PC-3 (cell line): ENCODE measurements around the gene CFAP206. TPM values are rescaled to one million over a fixed set of nuclear protein-coding genes. Genes with fewer than 3 reads are reported as not detected.

ENCODE experiments used
- ATAC-seq: fragments of 200-7000 bp; cut with Tn5 transposase; 2 replicates; pipeline ENCODE4 v1.9.1; 2020; ENCODE audit warnings: mild to moderate bottlenecking, moderate library complexity
- BruUV-seq: library from RNA; stranded (reverse); fragments of 400-500 nt; replicated peaks from 2 replicates; lab custom pipeline; 2021; lab: Mats Ljungman, UMichigan
- CTCF ChIA-PET: fragments of 300-600 bp; sonication (Branson Sonifier 250); formaldehyde crosslinking; loops from one replicate; lab custom pipeline; 2022; ENCODE audit warnings: antibody characterized with exemption; lab: Charles Lee
- POLR2A ChIA-PET: fragments of 300-600 bp; sonication (Branson Sonifier 250); formaldehyde crosslinking; loops from one replicate; lab custom pipeline; 2022; ENCODE audit warnings: antibody characterized with exemption; ENCODE audit not compliant: unreplicated experiment; lab: Charles Lee
- DNase-seq: peaks from one replicate; pipeline ENCODE4 v3.0.0-alpha.2; 2015
- H2AFZ ChIP-seq: fragments of 300-600 bp; sonication (generic); 2 replicates; pipeline ENCODE4 v1.6.0; 2016; ENCODE audit warnings: antibody characterized with exemption, low read length
- H3F3A ChIP-seq: fragments of 300-600 bp; sonication (generic); one replicate; pipeline ENCODE4 v1.6.0; 2017; ENCODE audit warnings: antibody characterized with exemption, low read length, control low read depth, mild to moderate bottlenecking; ENCODE audit not compliant: unreplicated experiment
- H3K27ac ChIP-seq: fragments of 300-600 bp; sonication (generic); 2 replicates; pipeline ENCODE4 v1.5.1; 2016; ENCODE audit warnings: mild to moderate bottlenecking, low read length
- H3K27me3 ChIP-seq: fragments of 300-600 bp; sonication (generic); 2 replicates; pipeline ENCODE4 v1.6.1; 2016; ENCODE audit warnings: low read length, mixed read lengths
- H3K36me3 ChIP-seq: fragments of 300-600 bp; sonication (generic); 2 replicates; pipeline ENCODE4 v1.6.1; 2016; ENCODE audit warnings: low read depth, mixed run types, low read length, mixed read lengths
- H3K4me1 ChIP-seq: fragments of 300-600 bp; sonication (generic); 2 replicates; pipeline ENCODE4 v1.5.1; 2016; ENCODE audit warnings: low read length; ENCODE audit not compliant: insufficient read depth
- H3K4me2 ChIP-seq: fragments of 300-600 bp; sonication (generic); 2 replicates; pipeline ENCODE4 v1.6.0; 2016; ENCODE audit warnings: low read length
- H3K4me3 ChIP-seq: fragments of 300-600 bp; sonication (generic); 2 replicates; pipeline ENCODE4 v1.5.1; 2016; ENCODE audit warnings: mild to moderate bottlenecking, low read length, mixed read lengths
- H3K79me2 ChIP-seq: fragments of 300-600 bp; sonication (generic); 2 replicates; pipeline ENCODE4 v1.6.1; 2017; ENCODE audit warnings: low read length, mixed read lengths
- H3K9ac ChIP-seq: fragments of 300-600 bp; sonication (generic); 2 replicates; pipeline ENCODE4 v1.6.0; 2016; ENCODE audit warnings: mild to moderate bottlenecking, low read length
- H3K9me2 ChIP-seq: fragments of 300-600 bp; sonication (generic); replicated peaks from 2 replicates; pipeline ENCODE4 v1.6.1; 2016; ENCODE audit warnings: mixed run types, low read length, mixed read lengths
- H3K9me3 ChIP-seq: fragments of 300-600 bp; sonication (generic); 2 replicates; pipeline ENCODE4 v1.6.1; 2016; ENCODE audit warnings: low read length, mixed read lengths
- H4K20me1 ChIP-seq: fragments of 300-600 bp; sonication (generic); 2 replicates; pipeline ENCODE4 v1.6.1; 2016; ENCODE audit warnings: low read length, mixed read lengths
- CTCF ChIP-seq: fragments of 300-600 bp; sonication (generic); conservative IDR thresholded peaks from 2 replicates; pipeline ENCODE4 v1.5.1; 2017; ENCODE audit warnings: antibody characterized with exemption, low read depth, mild to moderate bottlenecking, low read length
- EZH2 ChIP-seq: fragments of 300-600 bp; sonication (generic); IDR thresholded peaks from one replicate; pipeline ENCODE4 v1.6.1; 2017; ENCODE audit warnings: antibody characterized with exemption, mild to moderate bottlenecking, low read length; ENCODE audit not compliant: unreplicated experiment
- EZH2phosphoT487 ChIP-seq: fragments of 300-600 bp; sonication (generic); IDR thresholded peaks from 2 replicates; pipeline ENCODE4 v1.6.1; 2018; ENCODE audit warnings: mild to moderate bottlenecking, antibody characterized with exemption, low read length, borderline replicate concordance
- intact Hi-C: fragments of 100-400 bp; cut with micrococcal nuclease; formaldehyde crosslinking; loops from 2 replicates; pipeline ENCODE4 v1.9.0; 2023
- total RNA-seq: library from RNA; depleted of rRNA; stranded (reverse); fragments of >200 nt; gene quantifications from 2 replicates; pipeline ENCODE4 v1.2.3, GENCODE V29; 2014; rRNA removed

Gene CFAP206
- total RNA-seq, 1 experiment from 2014 or later: 0.07 TPM

GRCh38 chr6:87501809-87502572 is 94.2 kb downstream of the CFAP206 start:
- Histone ChIP-seq H3K4me2 (no peak overlapping the region), H4K20me1 (no peaks in the 10 kb centered on the region), H3K9me2 (no peaks in the 10 kb centered on the region), H3K4me3 (no peak overlapping the region), H3K79me2 (no peaks in the 10 kb centered on the region), H3K27me3 (no peaks in the 10 kb centered on the region), H3K9ac (no peak overlapping the region), H3F3A (no peaks in the 10 kb centered on the region), H3K9me3 (no peaks in the 10 kb centered on the region), H2AFZ (no peak overlapping the region), H3K27ac (no peak overlapping the region), H3K4me1 (no peaks in the 10 kb centered on the region), H3K36me3 (no peaks in the 10 kb centered on the region; the same call in 1 of the 2 replicates)
- intact Hi-C loops: no loop called here
- DNase-seq (no peak), ATAC-seq (no peak)
- TF ChIP-seq EZH2phosphoT487: no peak
- no peak for TF ChIP-seq EZH2
- no peak for TF ChIP-seq CTCF
- no TSS peak for BruUV-seq
- ChIA-PET POLR2A (no interaction called here), CTCF (no interaction called here)

- no peaks in the 10 kb centered on the region for H4K20me1 ChIP-seq
- DNase-seq (no peak), ATAC-seq (no peak)
- H3F3A ChIP-seq: no peaks in the 10 kb centered on the region
- POLR2A ChIA-PET: interaction anchor here (1.1 kb wide), 1 partner anchor 107 kb away, joined by 10 read pairs; no protein-coding TSS in a partner anchor
- no peaks in the 10 kb centered on the region; the same call in 1 of the 2 replicates for H3K36me3 ChIP-seq
- no peak overlapping the region for H3K27ac ChIP-seq
- no peak overlapping the region for H2AFZ ChIP-seq
- CTCF ChIA-PET: no interaction called here
- H3K9me2 ChIP-seq: no peaks in the 10 kb centered on the region
- no TSS peak for BruUV-seq
- no peak overlapping the region for H3K9ac ChIP-seq
- H3K79me2 ChIP-seq: no peaks in the 10 kb centered on the region
- TF ChIP-seq EZH2phosphoT487: no peak
- TF ChIP-seq CTCF: no peak
- no peak for TF ChIP-seq EZH2
- H3K4me1 ChIP-seq: no peaks in the 10 kb centered on the region
- intact Hi-C loops: no loop called here
- no peak overlapping the region for H3K4me3 ChIP-seq
- no peaks in the 10 kb centered on the region for H3K9me3 ChIP-seq
- no peak overlapping the region for H3K4me2 ChIP-seq
- no peaks in the 10 kb centered on the region for H3K27me3 ChIP-seq
These were observed 96.7 kb downstream of the CFAP206 start for GRCh38 chr6:87504441-87504840.

Other genes starting within 250 kb of the CFAP206 start
- gene SMIM8, start 85.4 kb upstream of the CFAP206 start, total RNA-seq: 3.4 and 5.0 TPM in 2 replicates
- 0.04 TPM in 1 of 2 replicates, not detected in the other for gene GJB7, start 78.7 kb upstream of the CFAP206 start, total RNA-seq
- 0.62 and 0.69 TPM in 2 replicates for gene C6orf163, start 63.2 kb upstream of the CFAP206 start, total RNA-seq
- 7.4 and 9.9 TPM in 2 replicates for gene SLC35A1, start 65.0 kb downstream of the CFAP206 start, total RNA-seq
- 12.7 and 14.8 TPM in 2 replicates for gene RARS2, start 182.0 kb downstream of the CFAP206 start, total RNA-seq
- gene ORC3, start 182.2 kb downstream of the CFAP206 start, total RNA-seq: 17.0 and 25.7 TPM in 2 replicates